Measurements from ENCODE around the gene EEF1AKMT1. TPM values are rescaled to one million over a fixed set of nuclear protein-coding genes. Genes with fewer than 3 reads are reported as not detected.

The EEF1AKMT1 gene
- total and polyA plus RNA-seq, 10 of the 15 experiments (the other 5 are each of a cell fraction or from before 2014, with no cell fraction given): 7.9 to 44.5 (median 11.0) TPM

GRCh38 chr13:20796791-20797508, 23.2 kb upstream of the EEF1AKMT1 start (continued):
- TF ChIP-seq CEBPZ (IDR thresholded peaks at IDR 0.05; ENCODE audit: low read depth, low read length): no peak
- no peak for TF ChIP-seq SIN3A (IDR thresholded peaks at IDR 0.05; ENCODE audit: low read depth, low read length)
- no peak for TF ChIP-seq GABPA (IDR thresholded peaks at IDR 0.05; ENCODE audit: low read depth)
- TF ChIP-seq SKIL (IDR thresholded peaks at IDR 0.05; ENCODE audit: low read depth, poor library complexity, severe bottlenecking): no peak
- no peak for TF ChIP-seq BCLAF1 (IDR thresholded peaks at IDR 0.05)

Measured in GM12878 (cell line).